HEK293T (cell line): ENCODE results near the gene MAP7.

Experiments used
- CTCF ChIA-PET: fragments of 350-600 bp; formaldehyde crosslinking; extraction: SDS; loops from one replicate; lab custom pipeline; 2021; ENCODE audit warnings: antibody characterized with exemption, inconsistent platforms; lab: Yijun Ruan, JAX
- POLR2A ChIA-PET: fragments of 350-600 bp; formaldehyde crosslinking; extraction: SDS; loops from one replicate; lab custom pipeline; 2020; ENCODE audit warnings: antibody characterized with exemption, inconsistent platforms; lab: Yijun Ruan, JAX
- DNase-seq: peaks from one replicate; pipeline ENCODE4 v3.0.0; 2012; ENCODE audit warnings: mixed read lengths; ENCODE audit errors: extremely low spot score
- ARNT ChIP-seq: fragments of 450-650 bp; IDR thresholded peaks from 2 replicates; pipeline ENCODE4 v1.6.1; 2017; ENCODE audit warnings: mild to moderate bottlenecking
- BHLHE40 ChIP-seq: fragments of 450-650 bp; IDR thresholded peaks from 2 replicates; pipeline ENCODE4 v1.6.1; 2016; ENCODE audit warnings: mild to moderate bottlenecking, moderate library complexity, borderline replicate concordance
- CTBP1 ChIP-seq: fragments of 450-650 bp; IDR thresholded peaks from 2 replicates; pipeline ENCODE4 v1.6.1; 2016; ENCODE audit warnings: borderline replicate concordance
- ELF4 ChIP-seq: fragments of 450-650 bp; IDR thresholded peaks from 2 replicates; pipeline ENCODE4 v1.6.1; 2017; ENCODE audit warnings: antibody characterized with exemption
- FOXA1 ChIP-seq: fragments of 450-650 bp; IDR thresholded peaks from 2 replicates; pipeline ENCODE4 v1.6.1; 2016; ENCODE audit warnings: mild to moderate bottlenecking
- FOXK2 ChIP-seq: fragments of 450-650 bp; IDR thresholded peaks from 2 replicates; pipeline ENCODE4 v1.6.1; 2016; ENCODE audit warnings: mild to moderate bottlenecking
- FOXM1 ChIP-seq: fragments of 450-650 bp; IDR thresholded peaks from 2 replicates; pipeline ENCODE4 v1.6.1; 2017; ENCODE audit warnings: mild to moderate bottlenecking, borderline replicate concordance
- HDGF ChIP-seq: fragments of 450-650 bp; IDR thresholded peaks from 2 replicates; pipeline ENCODE4 v1.6.1; 2017; ENCODE audit warnings: antibody characterized with exemption, borderline replicate concordance
- L3MBTL2 ChIP-seq: fragments of 450-650 bp; conservative IDR thresholded peaks from 2 replicates; pipeline ENCODE4 v1.6.1; 2016; ENCODE audit warnings: mild to moderate bottlenecking
- LEF1 ChIP-seq: fragments of 450-650 bp; IDR thresholded peaks from 2 replicates; pipeline ENCODE4 v1.6.1; 2017; ENCODE audit warnings: mild to moderate bottlenecking, borderline replicate concordance
- NFRKB ChIP-seq: fragments of 450-650 bp; IDR thresholded peaks from 2 replicates; pipeline ENCODE4 v1.6.1; 2016; ENCODE audit warnings: mild to moderate bottlenecking, moderate library complexity
- SP1 ChIP-seq: fragments of 450-650 bp; IDR thresholded peaks from 2 replicates; pipeline ENCODE4 v1.6.1; 2017
- SUZ12 ChIP-seq: fragments of 450-650 bp; IDR thresholded peaks from 2 replicates; pipeline ENCODE4 v1.6.1; 2016; ENCODE audit warnings: mild to moderate bottlenecking
- TARDBP ChIP-seq: fragments of 450-650 bp; IDR thresholded peaks from 2 replicates; pipeline ENCODE4 v1.6.1; 2016
- ZNF384 ChIP-seq: fragments of 450-650 bp; IDR thresholded peaks from 2 replicates; pipeline ENCODE4 v1.6.1; 2016
- TF ChIP-seq, protein P1 (sequence below): fragments of 450-650 bp; IDR thresholded peaks from 2 replicates; pipeline ENCODE4 v1.6.1; 2016

The MAP7 gene

DNA sequence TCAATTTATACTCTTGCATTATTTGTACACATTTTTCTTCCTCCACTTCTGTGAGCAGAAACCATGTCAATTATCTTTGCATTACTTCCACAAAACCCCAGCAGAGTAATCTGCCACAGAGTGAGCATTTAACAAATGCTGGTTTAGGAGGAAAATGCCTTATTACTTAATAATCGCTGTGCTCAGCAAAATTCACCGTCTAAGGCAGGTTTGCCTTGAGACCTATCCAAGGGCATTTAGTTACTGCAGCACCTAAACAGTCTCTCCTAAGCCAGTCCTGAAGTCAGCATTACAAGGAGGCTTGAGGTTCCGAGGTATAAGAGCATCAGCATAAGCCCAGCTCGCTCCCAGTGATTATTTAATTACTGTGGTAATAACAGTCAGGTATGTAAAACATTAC lies 28.3 kb downstream of the MAP7 start:
- no peak for DNase-seq
- ChIA-PET CTCF (interaction anchor here (0.8 kb wide), 1 partner anchor 10 kb away, joined by 3 read pairs; no protein-coding TSS in a partner anchor), POLR2A (no interaction called here)
- TF ChIP-seq ARNT (no peak), FOXK2 (no peak), HDGF (no peak), FOXM1 (no peak), ZNF384 (no peak), CTBP1 (no peak), BHLHE40 (no peak), FOXA1 (no peak), ELF4 (no peak), SUZ12 (no peak), LEF1 (no peak), NFRKB (no peak), L3MBTL2 (no peak), SP1 (no peak), TARDBP (no peak)
- TF ChIP-seq, protein P1, sequence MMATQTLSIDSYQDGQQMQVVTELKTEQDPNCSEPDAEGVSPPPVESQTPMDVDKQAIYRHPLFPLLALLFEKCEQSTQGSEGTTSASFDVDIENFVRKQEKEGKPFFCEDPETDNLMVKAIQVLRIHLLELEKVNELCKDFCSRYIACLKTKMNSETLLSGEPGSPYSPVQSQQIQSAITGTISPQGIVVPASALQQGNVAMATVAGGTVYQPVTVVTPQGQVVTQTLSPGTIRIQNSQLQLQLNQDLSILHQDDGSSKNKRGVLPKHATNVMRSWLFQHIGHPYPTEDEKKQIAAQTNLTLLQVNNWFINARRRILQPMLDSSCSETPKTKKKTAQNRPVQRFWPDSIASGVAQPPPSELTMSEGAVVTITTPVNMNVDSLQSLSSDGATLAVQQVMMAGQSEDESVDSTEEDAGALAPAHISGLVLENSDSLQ, result no peak

DNA sequence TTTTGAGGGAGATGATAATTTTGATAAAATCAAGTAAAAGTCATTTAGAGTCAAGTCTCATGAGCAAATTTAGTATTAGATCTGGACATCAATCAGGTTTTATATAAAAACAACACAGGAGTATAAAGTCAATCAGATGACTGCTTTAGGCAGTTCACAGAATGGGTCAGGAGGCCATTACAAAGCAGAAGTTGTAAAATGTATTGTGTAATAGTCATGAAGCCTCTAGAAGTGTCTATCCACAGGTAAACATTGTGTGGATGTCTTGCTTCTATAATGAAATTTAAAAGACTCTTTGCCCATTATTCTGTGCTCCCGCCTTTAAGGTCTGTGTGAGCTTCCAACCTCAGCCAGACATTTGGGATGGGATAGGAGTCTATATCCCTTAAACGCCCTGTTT lies 28.8 kb downstream of the MAP7 start:
- ChIA-PET POLR2A (no interaction called here), CTCF (interaction anchor here (0.8 kb wide), 1 partner anchor 10 kb away, joined by 3 read pairs; no protein-coding TSS in a partner anchor)
- TF ChIP-seq HDGF, result no peak
- no peak for TF ChIP-seq ARNT
- no peak for TF ChIP-seq FOXM1
- no peak for TF ChIP-seq SUZ12
- TF ChIP-seq ZNF384, result no peak
- TF ChIP-seq CTBP1, result no peak
- TF ChIP-seq TARDBP, result no peak
- no peak for TF ChIP-seq FOXK2
- TF ChIP-seq, protein P1, result no peak
- TF ChIP-seq LEF1, result no peak
- TF ChIP-seq BHLHE40, result no peak
- no peak for TF ChIP-seq NFRKB
- no peak for TF ChIP-seq L3MBTL2
- no peak for TF ChIP-seq FOXA1
- no peak for TF ChIP-seq SP1
- no peak for TF ChIP-seq ELF4
- DNase-seq, result no peak

DNA sequence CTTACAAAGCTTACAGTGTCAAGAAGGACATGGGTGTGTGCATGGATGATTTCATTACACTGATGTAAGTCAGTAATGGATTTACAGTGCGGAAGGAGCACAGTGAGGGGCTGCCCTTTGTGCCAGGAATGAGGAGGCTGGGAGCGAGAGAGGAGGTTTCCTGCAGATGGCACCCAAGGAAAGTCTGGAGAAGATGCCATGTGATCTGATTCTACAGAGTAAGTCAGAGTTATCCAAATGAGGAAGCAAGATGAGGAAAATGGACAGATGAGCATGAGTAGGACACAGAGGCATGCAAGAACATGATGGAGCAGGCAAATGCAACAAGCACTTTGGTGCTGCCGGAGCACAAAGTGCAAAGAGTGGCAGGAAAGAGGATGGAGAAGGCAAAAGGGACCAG lies 29.7 kb downstream of the MAP7 start:
- TF ChIP-seq NFRKB (no peak), ELF4 (no peak), FOXA1 (no peak), CTBP1 (no peak), LEF1 (no peak), FOXM1 (no peak), L3MBTL2 (no peak), TARDBP (no peak), ZNF384 (no peak), SUZ12 (no peak), BHLHE40 (no peak), ARNT (no peak), FOXK2 (no peak), SP1 (no peak)
- TF ChIP-seq, protein P1, result no peak
- ChIA-PET CTCF (no interaction called here), POLR2A (interaction anchor here (0.8 kb wide), 1 partner anchor 230 kb away, joined by 3 read pairs; no protein-coding TSS in a partner anchor)
- no peak for DNase-seq

DNA sequence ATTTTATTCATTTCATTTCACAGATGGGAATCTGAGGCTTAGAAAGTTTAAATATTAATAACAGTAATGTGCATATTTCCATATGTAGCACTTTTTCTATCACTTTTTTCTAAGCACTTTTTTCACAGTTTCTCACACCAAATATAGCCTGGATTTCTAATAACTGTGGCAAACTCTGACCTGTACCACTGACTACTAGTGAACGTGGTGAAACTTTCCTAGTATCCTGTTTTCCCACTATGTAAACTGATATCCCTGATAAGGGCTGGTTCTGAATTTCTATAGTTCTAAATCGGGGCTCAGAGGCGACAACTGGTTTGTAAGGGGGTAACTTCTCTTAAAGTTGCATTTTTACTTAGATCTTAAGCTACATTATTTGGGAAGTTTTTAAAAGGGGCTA lies 32.6 kb downstream of the MAP7 start:
- ChIA-PET CTCF (no interaction called here), POLR2A (no interaction called here)
- no peak for DNase-seq
- TF ChIP-seq FOXK2 (no peak), CTBP1 (no peak), HDGF (no peak), NFRKB (no peak), LEF1 (no peak), BHLHE40 (no peak), FOXA1 (no peak)

DNA sequence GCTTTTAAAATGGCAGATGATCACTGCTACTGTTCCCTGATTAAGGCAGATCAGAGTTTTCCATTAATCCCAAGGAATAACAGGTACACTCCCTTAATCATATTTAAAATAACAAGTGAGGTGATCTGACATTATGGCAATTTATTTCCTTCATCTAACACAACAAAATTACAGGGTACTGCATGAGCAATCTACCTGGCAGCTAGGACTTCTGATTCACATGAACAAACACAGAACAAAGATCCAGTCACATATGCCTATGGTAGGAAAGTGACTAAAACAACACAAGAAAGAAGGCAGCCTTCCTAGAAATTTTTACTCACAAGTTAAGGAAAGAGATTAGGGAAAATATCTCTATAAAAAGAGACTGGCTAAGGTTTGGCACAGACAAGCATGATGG lies 33.2 kb downstream of the MAP7 start:
- DNase-seq, result no peak
- ChIA-PET CTCF (interaction anchor here (1.1 kb wide), 1 partner anchor 9 kb away, joined by 3 read pairs; no protein-coding TSS in a partner anchor), POLR2A (no interaction called here)
- TF ChIP-seq NFRKB, result no peak
- TF ChIP-seq LEF1, result no peak
- TF ChIP-seq ELF4, result no peak
- no peak for TF ChIP-seq CTBP1
- TF ChIP-seq FOXA1, result no peak
- no peak for TF ChIP-seq TARDBP
- TF ChIP-seq ARNT, result no peak
- no peak for TF ChIP-seq ZNF384
- TF ChIP-seq FOXK2, result no peak
- TF ChIP-seq, protein P1, result no peak

DNA sequence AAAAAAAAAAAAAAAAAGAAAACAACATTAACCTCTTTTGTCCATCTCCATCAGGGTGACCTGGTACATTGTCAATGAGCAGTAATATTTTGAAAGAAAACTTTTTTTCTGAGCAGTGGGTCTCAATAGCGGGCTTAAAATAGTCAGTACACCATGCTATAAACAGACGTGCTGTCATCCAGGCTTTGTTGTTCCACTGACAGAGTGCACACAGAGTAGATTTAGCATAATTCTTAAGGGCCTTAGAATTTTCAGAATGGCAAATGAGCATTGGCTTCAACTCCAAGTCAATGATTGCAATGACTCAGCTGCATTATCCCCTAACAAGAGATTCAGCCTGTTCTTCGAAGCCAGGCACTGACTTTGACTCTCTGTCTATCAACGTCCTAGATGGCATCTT lies 35.6 kb downstream of the MAP7 start:
- TF ChIP-seq L3MBTL2 (no peak), LEF1 (no peak), FOXM1 (no peak), BHLHE40 (no peak), SP1 (no peak), TARDBP (no peak), ZNF384 (no peak), SUZ12 (no peak), HDGF (no peak), FOXA1 (no peak), CTBP1 (no peak), FOXK2 (no peak), ELF4 (no peak), ARNT (no peak), NFRKB (no peak)
- TF ChIP-seq, protein P1, result no peak
- ChIA-PET CTCF (no interaction called here), POLR2A (no interaction called here)
- no peak for DNase-seq
